Measurements from ENCODE around the gene ZNF200.

- no peak for TF ChIP-seq RAD21 (IDR thresholded peaks at IDR 0.05)
- no peak for TF ChIP-seq RXRA (IDR thresholded peaks at IDR 0.05)
- TF ChIP-seq, protein P1, sequence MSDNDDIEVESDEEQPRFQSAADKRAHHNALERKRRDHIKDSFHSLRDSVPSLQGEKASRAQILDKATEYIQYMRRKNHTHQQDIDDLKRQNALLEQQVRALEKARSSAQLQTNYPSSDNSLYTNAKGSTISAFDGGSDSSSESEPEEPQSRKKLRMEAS (IDR thresholded peaks at IDR 0.05), result no peak
- TF ChIP-seq, protein P2, sequence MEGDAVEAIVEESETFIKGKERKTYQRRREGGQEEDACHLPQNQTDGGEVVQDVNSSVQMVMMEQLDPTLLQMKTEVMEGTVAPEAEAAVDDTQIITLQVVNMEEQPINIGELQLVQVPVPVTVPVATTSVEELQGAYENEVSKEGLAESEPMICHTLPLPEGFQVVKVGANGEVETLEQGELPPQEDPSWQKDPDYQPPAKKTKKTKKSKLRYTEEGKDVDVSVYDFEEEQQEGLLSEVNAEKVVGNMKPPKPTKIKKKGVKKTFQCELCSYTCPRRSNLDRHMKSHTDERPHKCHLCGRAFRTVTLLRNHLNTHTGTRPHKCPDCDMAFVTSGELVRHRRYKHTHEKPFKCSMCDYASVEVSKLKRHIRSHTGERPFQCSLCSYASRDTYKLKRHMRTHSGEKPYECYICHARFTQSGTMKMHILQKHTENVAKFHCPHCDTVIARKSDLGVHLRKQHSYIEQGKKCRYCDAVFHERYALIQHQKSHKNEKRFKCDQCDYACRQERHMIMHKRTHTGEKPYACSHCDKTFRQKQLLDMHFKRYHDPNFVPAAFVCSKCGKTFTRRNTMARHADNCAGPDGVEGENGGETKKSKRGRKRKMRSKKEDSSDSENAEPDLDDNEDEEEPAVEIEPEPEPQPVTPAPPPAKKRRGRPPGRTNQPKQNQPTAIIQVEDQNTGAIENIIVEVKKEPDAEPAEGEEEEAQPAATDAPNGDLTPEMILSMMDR (IDR thresholded peaks at IDR 0.05; ENCODE audit: low read depth, low read length, missing input control), result no peak
- TF ChIP-seq, protein P3, sequence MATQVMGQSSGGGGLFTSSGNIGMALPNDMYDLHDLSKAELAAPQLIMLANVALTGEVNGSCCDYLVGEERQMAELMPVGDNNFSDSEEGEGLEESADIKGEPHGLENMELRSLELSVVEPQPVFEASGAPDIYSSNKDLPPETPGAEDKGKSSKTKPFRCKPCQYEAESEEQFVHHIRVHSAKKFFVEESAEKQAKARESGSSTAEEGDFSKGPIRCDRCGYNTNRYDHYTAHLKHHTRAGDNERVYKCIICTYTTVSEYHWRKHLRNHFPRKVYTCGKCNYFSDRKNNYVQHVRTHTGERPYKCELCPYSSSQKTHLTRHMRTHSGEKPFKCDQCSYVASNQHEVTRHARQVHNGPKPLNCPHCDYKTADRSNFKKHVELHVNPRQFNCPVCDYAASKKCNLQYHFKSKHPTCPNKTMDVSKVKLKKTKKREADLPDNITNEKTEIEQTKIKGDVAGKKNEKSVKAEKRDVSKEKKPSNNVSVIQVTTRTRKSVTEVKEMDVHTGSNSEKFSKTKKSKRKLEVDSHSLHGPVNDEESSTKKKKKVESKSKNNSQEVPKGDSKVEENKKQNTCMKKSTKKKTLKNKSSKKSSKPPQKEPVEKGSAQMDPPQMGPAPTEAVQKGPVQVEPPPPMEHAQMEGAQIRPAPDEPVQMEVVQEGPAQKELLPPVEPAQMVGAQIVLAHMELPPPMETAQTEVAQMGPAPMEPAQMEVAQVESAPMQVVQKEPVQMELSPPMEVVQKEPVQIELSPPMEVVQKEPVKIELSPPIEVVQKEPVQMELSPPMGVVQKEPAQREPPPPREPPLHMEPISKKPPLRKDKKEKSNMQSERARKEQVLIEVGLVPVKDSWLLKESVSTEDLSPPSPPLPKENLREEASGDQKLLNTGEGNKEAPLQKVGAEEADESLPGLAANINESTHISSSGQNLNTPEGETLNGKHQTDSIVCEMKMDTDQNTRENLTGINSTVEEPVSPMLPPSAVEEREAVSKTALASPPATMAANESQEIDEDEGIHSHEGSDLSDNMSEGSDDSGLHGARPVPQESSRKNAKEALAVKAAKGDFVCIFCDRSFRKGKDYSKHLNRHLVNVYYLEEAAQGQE (IDR thresholded peaks at IDR 0.05), result no peak
- TF ChIP-seq FOXA2 (IDR thresholded peaks at IDR 0.05), result no peak
- no peak for TF ChIP-seq JUND (IDR thresholded peaks at IDR 0.05)
- TF ChIP-seq FOXA1 (IDR thresholded peaks at IDR 0.05), result no peak
- TF ChIP-seq SP1 (IDR thresholded peaks at IDR 0.05), result no peak
- TF ChIP-seq HNF4G (IDR thresholded peaks at IDR 0.05), result no peak
These were observed 7.8 kb upstream of the ZNF200 start for GRCh38 chr16:3242709-3243108.
